Psoas muscle (tissue), 8 donors: ENCODE data around the gene ZSCAN5A. TPM values are rescaled to one million over a fixed set of nuclear protein-coding genes. Genes with fewer than 3 reads are reported as not detected.
"Not testable (repeated sequence)": the region's sequence is repeated elsewhere in the genome, so short reads cannot be mapped to it uniquely, and the experiment has no call there.

Experiments
- ATAC-seq, 4 donors: fragments of 200-7000 bp; cut with Tn5 transposase; one replicate each; pipeline ENCODE4 v1.9.1; 2020; ENCODE audit warnings: moderate library complexity in 3 of 4, mild to moderate bottlenecking in 2 of 4
- DNase-seq, 2 donors: peaks; one replicate each; pipeline ENCODE4 v3.0.0-alpha.2; 2020
- H3K27ac ChIP-seq: fragments of 200-600 bp; one replicate; pipeline ENCODE4 v1.8.0; 2022
- H3K27me3 ChIP-seq, 3 donors: fragments of 200-600 bp in 1 of 3; one replicate each; pipeline versions ENCODE4 v1.6.1 to v1.8.0; 2013 to 2022; ENCODE audit warnings: low read length in 2 of 3, mild to moderate bottlenecking in 2 of 3, moderate library complexity in 1 of 3; ENCODE audit not compliant: insufficient read depth in 3 of 3
- H3K36me3 ChIP-seq, 2 donors: fragments of 200-600 bp in 1 of 2; one replicate each; pipeline versions ENCODE4 v1.6.1 to v1.8.0; 2013 to 2022; ENCODE audit warnings: low read depth in 1 of 2, mild to moderate bottlenecking in 1 of 2, moderate library complexity in 1 of 2; ENCODE audit not compliant: insufficient read depth in 1 of 2
- H3K4me1 ChIP-seq: fragments of 200-600 bp; one replicate; pipeline ENCODE4 v1.8.0; 2022
- H3K4me3 ChIP-seq: fragments of 200-600 bp; one replicate; pipeline ENCODE4 v1.8.0; 2022; ENCODE audit warnings: mild to moderate bottlenecking
- H3K9me3 ChIP-seq: fragments of 200-600 bp; one replicate; pipeline ENCODE4 v1.8.0; 2022
- WGBS, 3 donors: extraction: QIAGEN DNeasy Blood & Tissue Kit; methylation state at CpG; one replicate each; pipeline versions ENCODE4 v1.1.6 to v1.1.7; 2013; 5-methylcytosine and 5-hydroxymethylcytosine counted together
- intact Hi-C, 2 donors: fragments of 100-400 bp; cut with DNase I; formaldehyde crosslinking; loops; one replicate each; pipeline versions ENCODE4 v1.11.0 to v1.14.2; 2022
- polyA plus RNA-seq, 3 donors: library from polyadenylated mRNA; stranded (reverse); fragments of 200-250 nt; gene quantifications; one replicate each; pipeline ENCODE4 v1.2.3, GENCODE V29; 2013
- total RNA-seq, 4 donors: library from RNA; stranded (reverse); fragmentation: NEBNext Ultra II Directional in 2 of 4; extraction: Animal tissue kit (Norgen Biotek cat#: 25700) in 2 of 4; gene quantifications; one replicate each; pipeline versions ENCODE4 v1.2.1 to v1.2.4, GENCODE V29; 2021 to 2023
- TF ChIP-seq, protein P1 (sequence below): fragments of 200-600 bp; IDR thresholded peaks from one replicate; pipeline ENCODE4 v1.8.0; 2022; ENCODE audit warnings: antibody characterized with exemption
- donor health status: healthy with polysubstance abuse.
- donor health status: DM: no; HTN: no; CAD: no; lungs with moderate emphysema.
- donor health status: Bipolar disorder and iron deficiency.
- donor health status: healthy.
- donor health status: DM: yes; HTN: yes; CAD: no.
- donor health status: DM: no; HTN: no; CAD: no.
- donor health status: DM: no; HTN: no; CAD: no.
- donor health status: DM: yes; HTN: yes; CAD: no.

ZSCAN5A gene
- total and polyA plus RNA-seq, 7 donors = 3.8 to 16.3 (median 10.7) TPM

- DNase-seq (no peak), ATAC-seq (no peak)
- intact Hi-C loops = no loop called here
- Histone ChIP-seq H3K4me1 (no peaks in the 10 kb centered on the region), H3K4me3 (no peak overlapping the region), H3K27ac (no peak overlapping the region), H3K27me3 (no peaks in the 10 kb centered on the region), H3K9me3 (peaks cover 10% of the 10 kb centered on the region), H3K36me3 (no peaks in the 10 kb centered on the region)
- TF ChIP-seq, protein P1, sequence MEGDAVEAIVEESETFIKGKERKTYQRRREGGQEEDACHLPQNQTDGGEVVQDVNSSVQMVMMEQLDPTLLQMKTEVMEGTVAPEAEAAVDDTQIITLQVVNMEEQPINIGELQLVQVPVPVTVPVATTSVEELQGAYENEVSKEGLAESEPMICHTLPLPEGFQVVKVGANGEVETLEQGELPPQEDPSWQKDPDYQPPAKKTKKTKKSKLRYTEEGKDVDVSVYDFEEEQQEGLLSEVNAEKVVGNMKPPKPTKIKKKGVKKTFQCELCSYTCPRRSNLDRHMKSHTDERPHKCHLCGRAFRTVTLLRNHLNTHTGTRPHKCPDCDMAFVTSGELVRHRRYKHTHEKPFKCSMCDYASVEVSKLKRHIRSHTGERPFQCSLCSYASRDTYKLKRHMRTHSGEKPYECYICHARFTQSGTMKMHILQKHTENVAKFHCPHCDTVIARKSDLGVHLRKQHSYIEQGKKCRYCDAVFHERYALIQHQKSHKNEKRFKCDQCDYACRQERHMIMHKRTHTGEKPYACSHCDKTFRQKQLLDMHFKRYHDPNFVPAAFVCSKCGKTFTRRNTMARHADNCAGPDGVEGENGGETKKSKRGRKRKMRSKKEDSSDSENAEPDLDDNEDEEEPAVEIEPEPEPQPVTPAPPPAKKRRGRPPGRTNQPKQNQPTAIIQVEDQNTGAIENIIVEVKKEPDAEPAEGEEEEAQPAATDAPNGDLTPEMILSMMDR = no peak
These were observed 27.3 kb upstream of the ZSCAN5A start for GRCh38 chr19:56341948-56342347.

DNA sequence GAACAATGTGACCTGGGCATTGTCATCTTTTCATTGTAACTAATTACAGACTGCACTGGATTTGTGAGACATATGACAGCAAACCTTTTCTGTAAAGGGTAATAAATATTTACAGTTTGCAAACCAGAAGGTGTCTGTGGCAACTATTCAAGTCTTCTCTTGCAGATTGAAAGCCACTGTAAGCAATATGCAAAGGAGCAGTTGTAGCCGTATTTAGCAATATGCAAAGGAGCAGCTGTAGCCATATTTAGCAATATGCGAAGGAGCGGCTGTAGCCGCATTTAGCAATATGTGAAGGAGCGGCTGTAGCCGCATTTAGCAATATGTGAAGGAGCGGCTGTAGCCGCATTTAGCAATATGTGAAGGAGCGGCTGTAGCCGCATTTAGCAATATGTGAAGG is 24.4 kb upstream of the ZSCAN5A start:
- WGBS, 3 donors = 88 to 94% (median 90%) methylated on average over 5 to 7 of the region's 10 CpGs
- intact Hi-C loops, H3K27ac ChIP-seq, H3K27me3 ChIP-seq, DNase-seq, ATAC-seq, H3K36me3 ChIP-seq, H3K4me3 ChIP-seq, H3K4me1 ChIP-seq: not testable (repeated sequence)
- H3K9me3 ChIP-seq = peaks cover 18% of the 10 kb centered on the region

- DNase-seq, ATAC-seq, H3K27me3 ChIP-seq, H3K4me1 ChIP-seq, H3K4me3 ChIP-seq, H3K27ac ChIP-seq, intact Hi-C loops, H3K36me3 ChIP-seq: not testable (repeated sequence)
- WGBS, 3 donors = 87 to 89% (median 88%) methylated on average over 8 of the region's 8 CpGs
- peaks cover 34% of the 10 kb centered on the region for H3K9me3 ChIP-seq
These were observed 22.4 kb upstream of the ZSCAN5A start for GRCh38 chr19:56337077-56337476.

- H3K27me3 ChIP-seq, ATAC-seq, H3K36me3 ChIP-seq, DNase-seq, H3K27ac ChIP-seq, H3K4me3 ChIP-seq, H3K4me1 ChIP-seq, intact Hi-C loops: not testable (repeated sequence)
- H3K9me3 ChIP-seq = peaks cover 37% of the 10 kb centered on the region
These were observed 20.7 kb upstream of the ZSCAN5A start for GRCh38 chr19:56335371-56335770.

GRCh38 chr19:56333506-56333905 is 18.9 kb upstream of the ZSCAN5A start:
- Histone ChIP-seq H3K4me1 (no peaks in the 10 kb centered on the region), H3K36me3 (no peaks in the 10 kb centered on the region), H3K4me3 (no peak overlapping the region), H3K27ac (no peak overlapping the region), H3K27me3 (no peaks in the 10 kb centered on the region), H3K9me3 (peaks cover 37% of the 10 kb centered on the region)
- intact Hi-C loops = loop anchor here in 1 of 2 donors (5.0 kb wide), 1 partner anchor 81 kb away; no protein-coding TSS in a partner anchor
- no peak for ATAC-seq
- no peak for DNase-seq
- TF ChIP-seq, protein P1 = peak; percentile 31

GRCh38 chr19:56332695-56333094 is 18.1 kb upstream of the ZSCAN5A start:
- DNase-seq = no peak
- intact Hi-C loops = loop anchor here in 1 of 2 donors (5.0 kb wide), 1 partner anchor 80 kb away; no protein-coding TSS in a partner anchor
- H3K27me3 ChIP-seq = no peaks in the 10 kb centered on the region
- no peaks in the 10 kb centered on the region for H3K4me1 ChIP-seq
- H3K36me3 ChIP-seq = no peaks in the 10 kb centered on the region
- no peak overlapping the region for H3K27ac ChIP-seq
- H3K9me3 ChIP-seq = peaks cover 31% of the 10 kb centered on the region
- H3K4me3 ChIP-seq = no peak overlapping the region
- ATAC-seq = no peak
- TF ChIP-seq, protein P1 = no peak
